ENCODE data around the gene NSD2. TPM values are rescaled to one million over a fixed set of nuclear protein-coding genes. Genes with fewer than 3 reads are reported as not detected.

Gene NSD2
- total and polyA plus RNA-seq, 2 donors (not counting 1 experiment from before 2014, with no cell fraction given) = 14.2 to 64.8 TPM

- H3K27me3 ChIP-seq (replicated peaks in 1 of 4; ENCODE audit: control extremely low read depth in 1 of 4, control insufficient read depth in 3 of 4, insufficient read depth in 4 of 4, low read length in 3 of 4) = no peaks in the 10 kb centered on the region
- intact Hi-C loops (cut with micrococcal nuclease) = loop anchor here (1.0 to 10.0 kb wide), 5 partner anchors 32 to 528 kb away; partner anchors contain the start of genes FAM193A, HAUS3, NSD2 and POLN
- H3K4me3 ChIP-seq (ENCODE audit: control extremely low read depth in 1 of 5, extremely low read depth in 1 of 5, insufficient read depth in 1 of 5, low read depth in 2 of 5, low read length in 4 of 5) = peak overlapping the region; percentile 47 to 93 (median 85)
- no peaks in the 10 kb centered on the region for H3K9me3 ChIP-seq (ENCODE audit: control extremely low read depth in 1 of 3, control insufficient read depth in 2 of 3, insufficient read depth in 1 of 3, low read length in 2 of 3)
- peak overlapping the region; percentile 99 for H2AFZ ChIP-seq (ENCODE audit: insufficient read depth, low read depth, low read length, poor library complexity, severe bottlenecking)
- TF ChIP-seq CTCF (IDR thresholded peaks at IDR 0.05) = no peak
- TF ChIP-seq EZH2 (IDR thresholded peaks at IDR 0.05; ENCODE audit: borderline replicate concordance, insufficient read depth, low read depth, low read length, poor library complexity, severe bottlenecking) = no peak
- peak overlapping the region; percentile 95 for H3K4me3 Mint-ChIP-seq
- H3K27ac Mint-ChIP-seq = peak overlapping the region; percentile 90
- peak; percentile 71 for DNase-seq
- H3K27ac ChIP-seq (ENCODE audit: low read length in 2 of 2) = peak overlapping the region; percentile 97 to 99
- peaks cover 7% of the 10 kb centered on the region for H4K20me1 ChIP-seq (ENCODE audit: control insufficient read depth, insufficient read depth, low read length, poor library complexity, severe bottlenecking)
- H3K4me1 Mint-ChIP-seq = peaks cover 32% of the 10 kb centered on the region
- peaks cover 10 to 21% of the 10 kb centered on the region in 2 donors for H3K4me1 ChIP-seq (ENCODE audit: control insufficient read depth in 2 of 2, insufficient read depth in 2 of 2, low read length in 2 of 2)
- ATAC-seq (ENCODE audit: low read depth) = no peak
- peak overlapping the region; percentile 93 for H3K4me2 ChIP-seq (replicated peaks; ENCODE audit: low read depth, low read length, poor library complexity, severe bottlenecking)
- ChIA-PET CTCF (no interaction called here), POLR2A (interaction anchor here (0.8 kb wide), 1 partner anchor 252 kb away, joined by 4 read pairs; the partner anchor contains the start of gene MXD4)
- H3K9ac ChIP-seq (ENCODE audit: low read length) = peak overlapping the region; percentile 96
- H3K9me3 Mint-ChIP-seq (ENCODE audit: insufficient read depth) = no peaks in the 10 kb centered on the region
- H3K79me2 ChIP-seq (ENCODE audit: control insufficient read depth, insufficient read depth, low read length) = peaks cover 41% of the 10 kb centered on the region
- peaks cover 2 to 6% of the 10 kb centered on the region in 2 experiments for H3K36me3 ChIP-seq (replicated peaks in 1 of 2; ENCODE audit: control extremely low read depth in 1 of 2, control insufficient read depth in 1 of 2, extremely low read depth in 1 of 2, insufficient read depth in 2 of 2, low read length in 1 of 2)
- peaks cover 4% of the 10 kb centered on the region for H3K27me3 Mint-ChIP-seq
- 4% methylated on average over 10 of the region's 23 CpGs for WGBS (ENCODE audit: insufficient coverage)
Measured at GRCh38 chr4:2009651-2010233, 138.5 kb downstream of the NSD2 start.

GRCh38 chr4:2011583-2011982 is 140.4 kb downstream of the NSD2 start:
- no peak for ATAC-seq (ENCODE audit: low read depth)
- H3K9me3 Mint-ChIP-seq (ENCODE audit: insufficient read depth) = no peaks in the 10 kb centered on the region
- H3K4me1 Mint-ChIP-seq = peaks cover 19% of the 10 kb centered on the region
- no peak for DNase-seq
- no peak overlapping the region for H3K9ac ChIP-seq (ENCODE audit: low read length)
- intact Hi-C loops (cut with micrococcal nuclease) = no loop called here
- H3K4me1 ChIP-seq (ENCODE audit: control insufficient read depth in 2 of 2, insufficient read depth in 2 of 2, low read length in 2 of 2) = peaks cover 10 to 21% of the 10 kb centered on the region in 2 donors
- no peak overlapping the region for H3K4me3 ChIP-seq (ENCODE audit: control extremely low read depth in 1 of 5, extremely low read depth in 1 of 5, insufficient read depth in 1 of 5, low read depth in 2 of 5, low read length in 4 of 5)
- H3K79me2 ChIP-seq (ENCODE audit: control insufficient read depth, insufficient read depth, low read length) = peaks cover 22% of the 10 kb centered on the region
- CTCF ChIA-PET = no interaction called here
- peaks cover 4% of the 10 kb centered on the region for H3K27me3 Mint-ChIP-seq
- POLR2A ChIA-PET = interaction anchor here (0.7 kb wide), 1 partner anchor 139 kb away, joined by 5 read pairs; no protein-coding TSS in a partner anchor
- no peaks in the 10 kb centered on the region for H4K20me1 ChIP-seq (ENCODE audit: control insufficient read depth, insufficient read depth, low read length, poor library complexity, severe bottlenecking)
- 96% methylated on average over 2 of the region's 3 CpGs for WGBS (ENCODE audit: insufficient coverage)
- no peak overlapping the region for H3K4me2 ChIP-seq (replicated peaks; ENCODE audit: low read depth, low read length, poor library complexity, severe bottlenecking)
- H2AFZ ChIP-seq (ENCODE audit: insufficient read depth, low read depth, low read length, poor library complexity, severe bottlenecking) = no peak overlapping the region
- H3K27ac ChIP-seq (ENCODE audit: low read length in 2 of 2) = no peak overlapping the region
- H3K9me3 ChIP-seq (ENCODE audit: control extremely low read depth in 1 of 3, control insufficient read depth in 2 of 3, insufficient read depth in 1 of 3, low read length in 2 of 3) = no peaks in the 10 kb centered on the region
- H3K36me3 ChIP-seq (replicated peaks in 1 of 2; ENCODE audit: control extremely low read depth in 1 of 2, control insufficient read depth in 1 of 2, extremely low read depth in 1 of 2, insufficient read depth in 2 of 2, low read length in 1 of 2) = no peaks in the 10 kb centered on the region
- H3K4me3 Mint-ChIP-seq = no peak overlapping the region
- H3K27me3 ChIP-seq (replicated peaks in 1 of 4; ENCODE audit: control extremely low read depth in 1 of 4, control insufficient read depth in 3 of 4, insufficient read depth in 4 of 4, low read length in 3 of 4) = no peaks in the 10 kb centered on the region
- no peak for TF ChIP-seq EZH2 (IDR thresholded peaks at IDR 0.05; ENCODE audit: borderline replicate concordance, insufficient read depth, low read depth, low read length, poor library complexity, severe bottlenecking)
- no peak for TF ChIP-seq CTCF (IDR thresholded peaks at IDR 0.05)
- no peak overlapping the region for H3K27ac Mint-ChIP-seq
